ENCODE results near the gene PTPRC.

- TF ChIP-seq ZNF394 (tag by site-specific recombination; IDR thresholded peaks at IDR 0.05; ENCODE audit: borderline replicate concordance) (no peak), ZNF423 (tag by site-specific recombination; IDR thresholded peaks at IDR 0.05) (no peak)
- TF ChIP-seq, protein P1, sequence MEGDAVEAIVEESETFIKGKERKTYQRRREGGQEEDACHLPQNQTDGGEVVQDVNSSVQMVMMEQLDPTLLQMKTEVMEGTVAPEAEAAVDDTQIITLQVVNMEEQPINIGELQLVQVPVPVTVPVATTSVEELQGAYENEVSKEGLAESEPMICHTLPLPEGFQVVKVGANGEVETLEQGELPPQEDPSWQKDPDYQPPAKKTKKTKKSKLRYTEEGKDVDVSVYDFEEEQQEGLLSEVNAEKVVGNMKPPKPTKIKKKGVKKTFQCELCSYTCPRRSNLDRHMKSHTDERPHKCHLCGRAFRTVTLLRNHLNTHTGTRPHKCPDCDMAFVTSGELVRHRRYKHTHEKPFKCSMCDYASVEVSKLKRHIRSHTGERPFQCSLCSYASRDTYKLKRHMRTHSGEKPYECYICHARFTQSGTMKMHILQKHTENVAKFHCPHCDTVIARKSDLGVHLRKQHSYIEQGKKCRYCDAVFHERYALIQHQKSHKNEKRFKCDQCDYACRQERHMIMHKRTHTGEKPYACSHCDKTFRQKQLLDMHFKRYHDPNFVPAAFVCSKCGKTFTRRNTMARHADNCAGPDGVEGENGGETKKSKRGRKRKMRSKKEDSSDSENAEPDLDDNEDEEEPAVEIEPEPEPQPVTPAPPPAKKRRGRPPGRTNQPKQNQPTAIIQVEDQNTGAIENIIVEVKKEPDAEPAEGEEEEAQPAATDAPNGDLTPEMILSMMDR (tag by site-specific recombination; IDR thresholded peaks at IDR 0.05), result no peak
Measured at GRCh38 chr1:198700396-198700795, 61.6 kb downstream of the PTPRC start.
